Karpas-422 (cell line): ENCODE data around the gene SLCO1A2. TPM values are rescaled to one million over a fixed set of nuclear protein-coding genes. Genes with fewer than 3 reads are reported as not detected.

Experiments
- DNase-seq: peaks from one replicate; pipeline ENCODE4 v3.0.0-alpha.2; 2015
- H2AFZ ChIP-seq: fragments of 200-600 bp; sonication (generic); 2 replicates; pipeline ENCODE4 v1.6.1; 2014; ENCODE audit warnings: antibody characterized with exemption, low read length, mixed read lengths
- H3K27ac ChIP-seq: fragments of 200-600 bp; sonication (generic); 2 replicates; pipeline ENCODE4 v1.5.1; 2014; ENCODE audit warnings: mild to moderate bottlenecking, low read length, moderate library complexity
- H3K27me3 ChIP-seq: fragments of 200-600 bp; sonication (generic); 2 replicates; pipeline ENCODE4 v1.6.1; 2014; ENCODE audit warnings: low read length, mixed read lengths
- H3K36me3 ChIP-seq: fragments of 200-600 bp; sonication (generic); 2 replicates; pipeline ENCODE4 v1.6.1; 2014; ENCODE audit warnings: low read length, mixed read lengths; ENCODE audit not compliant: insufficient read depth
- H3K4me1 ChIP-seq: fragments of 200-600 bp; sonication (generic); 2 replicates; pipeline ENCODE4 v1.6.1; 2014; ENCODE audit warnings: mild to moderate bottlenecking, low read length, mixed read lengths
- H3K4me2 ChIP-seq: fragments of 200-600 bp; sonication (generic); 2 replicates; pipeline ENCODE4 v1.6.1; 2014; ENCODE audit warnings: low read length, low read depth, mild to moderate bottlenecking; ENCODE audit not compliant: poor library complexity, severe bottlenecking
- H3K4me3 ChIP-seq: fragments of 200-600 bp; sonication (generic); 2 replicates; pipeline ENCODE4 v1.5.1; 2014; ENCODE audit warnings: mild to moderate bottlenecking, antibody characterized with exemption, low read length, mixed read lengths
- H3K79me2 ChIP-seq: fragments of 200-600 bp; sonication (generic); 2 replicates; pipeline ENCODE4 v1.6.1; 2014; ENCODE audit warnings: mild to moderate bottlenecking, low read length, mixed read lengths
- H3K9ac ChIP-seq: fragments of 200-600 bp; sonication (generic); 2 replicates; pipeline ENCODE4 v1.6.0; 2014; ENCODE audit warnings: low read length
- H3K9me2 ChIP-seq: fragments of 200-600 bp; sonication (generic), shearing (Covaris generic); replicated peaks from 2 replicates; pipeline ENCODE4 v1.6.0; 2014; ENCODE audit warnings: mild to moderate bottlenecking, low read length, moderate library complexity; ENCODE audit not compliant: insufficient read depth
- H3K9me3 ChIP-seq: fragments of 300-700, 200-600 bp; sonication (generic); 2 replicates; pipeline ENCODE4 v1.6.1; 2014; ENCODE audit warnings: low read length, mixed read lengths
- H4K20me1 ChIP-seq: fragments of 200-600 bp; sonication (generic); 2 replicates; pipeline ENCODE4 v1.6.1; 2014; ENCODE audit warnings: mild to moderate bottlenecking, antibody characterized with exemption, low read length, low read depth; ENCODE audit not compliant: insufficient read depth
- total RNA-seq: library from RNA; depleted of rRNA; stranded (reverse); fragments of >200 nt; shearing (Covaris generic); gene quantifications from 2 replicates; pipeline ENCODE4 v1.2.3, GENCODE V29; 2014; ENCODE audit warnings: low replicate concordance; rRNA removed

The SLCO1A2 gene
- total RNA-seq, 1 experiment from 2014 or later, result not detected

DNA sequence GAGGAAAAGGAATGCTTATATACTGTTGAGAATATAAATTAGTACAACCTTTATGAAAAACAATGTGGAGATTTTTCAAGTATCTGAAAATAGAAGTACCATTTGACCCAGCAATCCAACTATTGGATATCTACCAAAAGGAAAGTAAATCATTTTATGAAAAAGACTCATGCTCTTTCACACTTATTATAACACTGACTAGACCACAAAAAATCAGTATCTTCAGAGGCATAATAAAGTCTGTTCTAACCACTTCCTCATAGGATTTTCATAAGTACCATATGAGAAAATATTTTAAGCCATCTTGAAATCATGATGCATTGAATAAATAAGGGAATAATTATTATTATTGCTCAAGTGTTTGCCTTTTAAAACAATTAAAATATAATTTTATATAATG, 112.9 kb downstream of the SLCO1A2 start:
- H4K20me1 ChIP-seq, result no peaks in the 10 kb centered on the region

DNA sequence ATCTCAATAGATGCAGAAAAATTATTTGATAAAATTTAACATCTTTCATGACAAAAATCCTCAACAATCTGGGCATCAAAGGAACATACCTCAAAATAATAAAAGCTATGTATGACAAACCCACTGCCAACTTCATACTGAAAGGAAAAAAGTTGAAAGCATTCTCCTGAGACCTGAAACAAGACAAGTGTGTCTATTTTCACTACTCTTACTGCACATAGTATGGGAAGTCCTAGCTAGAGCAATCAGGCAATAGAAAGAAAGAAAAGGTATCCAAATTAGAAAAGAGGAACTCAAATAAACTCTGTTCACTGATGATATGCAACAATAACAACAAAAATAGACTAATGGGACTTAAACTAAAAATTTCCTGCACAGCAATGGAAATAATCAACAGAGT, 113.6 kb downstream of the SLCO1A2 start:
- Histone ChIP-seq H3K4me1 (no peaks in the 10 kb centered on the region), H3K27me3 (no peaks in the 10 kb centered on the region), H4K20me1 (no peaks in the 10 kb centered on the region), H3K9me3 (no peaks in the 10 kb centered on the region), H2AFZ (no peak overlapping the region), H3K4me3 (no peak overlapping the region), H3K79me2 (no peaks in the 10 kb centered on the region), H3K4me2 (no peak overlapping the region), H3K9ac (no peak overlapping the region), H3K9me2 (no peaks in the 10 kb centered on the region; the same call in 1 of the 2 replicates), H3K27ac (no peak overlapping the region), H3K36me3 (no peaks in the 10 kb centered on the region)
- no peak for DNase-seq

More for the DNA sequence above, 112.9 kb downstream of the SLCO1A2 start:
- Histone ChIP-seq H3K4me1 (no peaks in the 10 kb centered on the region), H3K27me3 (no peaks in the 10 kb centered on the region), H3K4me2 (no peak overlapping the region), H3K4me3 (no peak overlapping the region), H3K79me2 (no peaks in the 10 kb centered on the region), H3K9me2 (no peaks in the 10 kb centered on the region; the same call in 1 of the 2 replicates), H3K36me3 (no peaks in the 10 kb centered on the region), H3K9me3 (no peaks in the 10 kb centered on the region), H3K27ac (no peak overlapping the region), H2AFZ (no peak overlapping the region), H3K9ac (no peak overlapping the region)
- no peak for DNase-seq

DNA sequence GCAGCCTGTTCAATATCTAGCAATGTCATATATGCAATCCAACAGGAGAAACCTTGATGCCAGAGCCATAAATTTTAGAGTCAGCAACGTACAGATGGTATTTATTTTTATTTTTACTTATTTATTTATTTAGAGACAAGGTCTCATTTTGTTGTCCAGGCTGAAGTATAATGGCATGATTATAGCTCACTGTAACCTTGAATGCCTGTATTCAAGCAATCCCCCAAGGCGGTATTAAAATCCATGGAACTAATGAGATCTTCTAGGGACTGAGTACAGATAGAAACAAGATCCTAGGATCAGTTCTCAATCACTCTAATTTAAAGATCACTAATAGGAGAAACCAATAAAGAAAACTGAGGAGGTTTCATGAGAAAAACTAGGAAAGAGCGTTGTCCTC, 114.5 kb downstream of the SLCO1A2 start:
- Histone ChIP-seq H3K4me3 (no peak overlapping the region), H3K4me1 (no peaks in the 10 kb centered on the region), H2AFZ (no peak overlapping the region), H3K27ac (no peak overlapping the region), H3K36me3 (no peaks in the 10 kb centered on the region), H3K9me2 (no peaks in the 10 kb centered on the region; the same call in 1 of the 2 replicates), H3K79me2 (no peaks in the 10 kb centered on the region), H3K9me3 (no peaks in the 10 kb centered on the region), H3K9ac (no peak overlapping the region), H3K27me3 (no peaks in the 10 kb centered on the region), H4K20me1 (no peaks in the 10 kb centered on the region), H3K4me2 (no peak overlapping the region)
- DNase-seq, result no peak

GRCh38 chr12:21219206-21219605, 115.5 kb downstream of the SLCO1A2 start:
- no peak overlapping the region for H3K9ac ChIP-seq
- no peaks in the 10 kb centered on the region for H3K36me3 ChIP-seq
- H3K4me2 ChIP-seq, result no peak overlapping the region
- DNase-seq, result no peak
- H3K9me2 ChIP-seq, result no peaks in the 10 kb centered on the region; the same call in 1 of the 2 replicates
- no peaks in the 10 kb centered on the region for H3K27me3 ChIP-seq
- H2AFZ ChIP-seq, result no peak overlapping the region
- no peak overlapping the region for H3K4me3 ChIP-seq
- no peaks in the 10 kb centered on the region for H3K79me2 ChIP-seq
- no peaks in the 10 kb centered on the region for H3K4me1 ChIP-seq
- no peaks in the 10 kb centered on the region for H3K9me3 ChIP-seq
- H3K27ac ChIP-seq, result no peak overlapping the region
- no peaks in the 10 kb centered on the region for H4K20me1 ChIP-seq

Other genes with a start within 250 kb of the SLCO1A2 start
- not detected in 2 replicates for gene SLCO1B1, start 203.7 kb downstream of the SLCO1A2 start, total RNA-seq
- not detected in 2 replicates for gene IAPP, start 38.0 kb upstream of the SLCO1A2 start, total RNA-seq
- gene PYROXD1, start 102.7 kb upstream of the SLCO1A2 start, total RNA-seq, result 17.2 and 26.9 TPM in 2 replicates
- gene RECQL, start 166.7 kb upstream of the SLCO1A2 start, total RNA-seq, result 44.5 and 47.2 TPM in 2 replicates
- gene GOLT1B, start 166.9 kb upstream of the SLCO1A2 start, total RNA-seq, result 17.1 and 53.9 TPM in 2 replicates
- 327 and 787 TPM in 2 replicates for gene SPX, start 191.4 kb upstream of the SLCO1A2 start, total RNA-seq